K562 (cell line): ENCODE results near the gene EIF2S2. TPM values are rescaled to one million over a fixed set of nuclear protein-coding genes. Genes with fewer than 3 reads are reported as not detected.

Experiments used
- ATAC-seq: fragments of 200-7000 bp; cut with Tn5 transposase; 3 replicates; pipeline ENCODE4 v1.9.1; 2020; ENCODE audit warnings: moderate library complexity
- BruUV-seq: library from RNA; stranded (reverse); fragments of 400-500 nt; replicated peaks from 2 replicates; lab custom pipeline; 2021; lab: Mats Ljungman, UMichigan
- CTCF ChIA-PET: fragments of 300-600 bp; formaldehyde crosslinking; extraction: SDS; loops from one replicate; lab custom pipeline; 2021; ENCODE audit warnings: low intra/inter-chr PET ratio; lab: Yijun Ruan, JAX
- POLR2A ChIA-PET: fragments of 300-600, 350-650 bp; sonication (Branson Sonifier 250); formaldehyde crosslinking; extraction: SDS; loops from one replicate; lab custom pipeline; 2021; ENCODE audit warnings: antibody characterized with exemption, inconsistent platforms; lab: Yijun Ruan, JAX
- DNase-seq, 4 experiments: peaks; one replicate each; pipeline versions ENCODE4 v3.0.0 to v3.0.0-alpha.2; 2011 to 2018; ENCODE audit warnings: low spot score in 3 of 4, mixed read lengths in 3 of 4; ENCODE audit errors: extremely low read depth in 1 of 4
- FAIRE-seq: peaks from 2 replicates; lab custom pipeline; 2011; peaks lifted over from hg19 to GRCh38; lab: Jason Lieb, UNC
- H2AFZ ChIP-seq: 2 replicates; pipeline ENCODE4 v1.6.0; 2011; ENCODE audit warnings: low read depth, low read length, control low read depth, inconsistent platforms
- H3K27ac ChIP-seq: fragments of 200-600 bp; 3 replicates; pipeline ENCODE4 v1.8.0; 2011; ENCODE audit warnings: low read depth, mild to moderate bottlenecking, control low read depth, inconsistent platforms, low read length, moderate library complexity, mixed read lengths; ENCODE audit errors: extremely low read depth
- H3K27me3 ChIP-seq, 2 experiments: fragments of 300-600 bp in 1 of 2; 2 replicates in 1 of 2; 3 replicates in 1 of 2; pipeline versions ENCODE4 v1.6.0 to v1.8.0; 2011; ENCODE audit warnings: inconsistent platforms in 2 of 2, low read length in 2 of 2, mild to moderate bottlenecking in 1 of 2, mixed read lengths in 1 of 2, moderate library complexity in 1 of 2; ENCODE audit not compliant: control insufficient read depth in 2 of 2, insufficient read depth in 2 of 2
- H3K36me3 ChIP-seq: fragments of 300-600 bp; 3 replicates; pipeline ENCODE4 v1.8.0; 2011; ENCODE audit warnings: mild to moderate bottlenecking, low read length, inconsistent platforms; ENCODE audit not compliant: control insufficient read depth, insufficient read depth
- H3K4me1 ChIP-seq, 2 experiments: fragments of 200-600 bp in 1 of 2; replicated peaks in 1 of 2; 2 replicates in 1 of 2; 3 replicates in 1 of 2; pipeline versions ENCODE4 v1.5.1 to v1.8.0; 2011; ENCODE audit warnings: inconsistent platforms in 2 of 2, low read length in 2 of 2, mild to moderate bottlenecking in 1 of 2, mixed read lengths in 1 of 2, moderate library complexity in 1 of 2; ENCODE audit not compliant: control insufficient read depth in 2 of 2, insufficient read depth in 2 of 2
- H3K4me2 ChIP-seq: 2 replicates; pipeline ENCODE4 v1.6.1; 2011; ENCODE audit warnings: low read length, control low read depth, inconsistent platforms, mixed read lengths; ENCODE audit not compliant: insufficient read depth
- H3K4me3 ChIP-seq: fragments of 200-600 bp; sonication (generic), shearing (Covaris generic); 2 replicates; pipeline ENCODE4 v1.5.1; 2016; ENCODE audit warnings: control low read depth, inconsistent platforms
- H3K79me2 ChIP-seq: fragments of 200-600 bp; 3 replicates; pipeline ENCODE4 v1.8.0; 2011; ENCODE audit warnings: low read length, inconsistent platforms; ENCODE audit not compliant: control insufficient read depth, insufficient read depth
- H3K9ac ChIP-seq, 2 experiments: 2 replicates each; pipeline versions ENCODE4 v1.6.0 to v1.6.1; 2011; ENCODE audit warnings: low read depth in 2 of 2, low read length in 2 of 2, control low read depth in 1 of 2, inconsistent platforms in 1 of 2, mild to moderate bottlenecking in 1 of 2, mixed read lengths in 1 of 2; ENCODE audit not compliant: insufficient read depth in 1 of 2
- H3K9me1 ChIP-seq: one replicate; pipeline ENCODE4 v1.6.0; 2011; ENCODE audit warnings: inconsistent platforms, mild to moderate bottlenecking, low read length, moderate library complexity; ENCODE audit not compliant: control insufficient read depth, insufficient read depth
- H3K9me3 ChIP-seq: replicated peaks from 2 replicates; pipeline ENCODE4 v1.5.1; 2011; ENCODE audit warnings: low read depth, low read length, inconsistent platforms; ENCODE audit not compliant: control insufficient read depth, insufficient read depth
- H4K20me1 ChIP-seq: replicated peaks from 2 replicates; pipeline ENCODE4 v1.6.1; 2011; ENCODE audit warnings: low read length, inconsistent platforms, mixed read lengths; ENCODE audit not compliant: control insufficient read depth, insufficient read depth
- CBFA2T2 ChIP-seq: fragments of 450-650 bp; conservative IDR thresholded peaks from 2 replicates; pipeline ENCODE4 v1.6.1; 2017; ENCODE audit warnings: mild to moderate bottlenecking
- HMG20A ChIP-seq: fragments of 450-650 bp; formaldehyde crosslinking; conservative IDR thresholded peaks from 2 replicates; pipeline ENCODE4 v1.4.0; 2020; ENCODE audit warnings: mild to moderate bottlenecking, mixed read lengths
- HSF4 ChIP-seq: fragments of 250-450 bp; sonication (Bioruptor Pico); IDR thresholded peaks from 2 replicates; pipeline ENCODE4 v2.1.2; 2022; ENCODE audit warnings: mild to moderate bottlenecking, moderate library complexity, borderline replicate concordance
- OTX1 ChIP-seq: fragments of 450-650 bp; formaldehyde crosslinking; IDR thresholded peaks from 2 replicates; pipeline ENCODE4 v1.4.0; 2022; ENCODE audit warnings: mild to moderate bottlenecking
- POLR2AphosphoS5 ChIP-seq: IDR thresholded peaks from 2 replicates; pipeline ENCODE4 v1.6.1; 2011; ENCODE audit warnings: mild to moderate bottlenecking, low read depth, low read length, moderate library complexity; ENCODE audit not compliant: control insufficient read depth, insufficient read depth
- RHOXF2B ChIP-seq: fragments of 250-450 bp; sonication (Bioruptor Pico); conservative IDR thresholded peaks from 2 replicates; pipeline ENCODE4 v1.5.1; 2021
- SIRT6 ChIP-seq: IDR thresholded peaks from one replicate; pipeline ENCODE4 v1.6.1; 2012; ENCODE audit warnings: low read depth, mild to moderate bottlenecking, control low read depth, inconsistent platforms, low read length, moderate library complexity
- SP1 ChIP-seq: sonication (generic); formaldehyde crosslinking; IDR thresholded peaks from 2 replicates; pipeline ENCODE4 v1.8.1; 2022; ENCODE audit warnings: mild to moderate bottlenecking, missing genetic modification reagents
- SRSF7 ChIP-seq: fragments of 200-400 bp; formaldehyde crosslinking; optimal IDR thresholded peaks from 2 replicates; pipeline ENCODE3; 2017; ENCODE audit warnings: mild to moderate bottlenecking, low read depth, low read length
- STAG1 ChIP-seq: sonication (generic); formaldehyde crosslinking; IDR thresholded peaks from 2 replicates; pipeline ENCODE4 v1.5.0; 2020; ENCODE audit warnings: missing genetic modification reagents, borderline replicate concordance
- TAF9B ChIP-seq: fragments of 450-650 bp; IDR thresholded peaks from 2 replicates; pipeline ENCODE4 v1.6.1; 2018; ENCODE audit warnings: mild to moderate bottlenecking; ENCODE audit not compliant: partially characterized antibody
- TBP ChIP-seq: optimal IDR thresholded peaks from 2 replicates; pipeline ENCODE3; 2011; ENCODE audit warnings: low read depth, low read length, improper control_type of control experiment
- TRIM28 ChIP-seq: fragments of 450-650 bp; IDR thresholded peaks from 2 replicates; pipeline ENCODE4 v1.6.1; 2017
- TSC22D4 ChIP-seq: fragments of 450-650 bp; IDR thresholded peaks from 2 replicates; pipeline ENCODE4 v1.6.1; 2016; ENCODE audit warnings: missing genetic modification characterization, missing biosample characterization, control low read depth
- USF2 ChIP-seq: sonication (generic); formaldehyde crosslinking; IDR thresholded peaks from 2 replicates; pipeline ENCODE4 v1.5.0; 2020; ENCODE audit warnings: missing genetic modification reagents
- XRCC4 ChIP-seq: IDR thresholded peaks from one replicate; pipeline ENCODE4 v1.6.1; 2011; ENCODE audit not compliant: insufficient read depth, insufficient read length; ENCODE audit errors: extremely low read depth
- ZNF57 ChIP-seq: fragments of 450-650 bp; formaldehyde crosslinking; IDR thresholded peaks from 2 replicates; pipeline ENCODE4 v1.4.0; 2020; ENCODE audit warnings: mild to moderate bottlenecking, moderate library complexity
- ZNF589 ChIP-seq: fragments of 200-800 bp; sonication (Bioruptor generic); IDR thresholded peaks from 2 replicates; pipeline ENCODE4 v1.6.1; 2016; ENCODE audit warnings: low read depth, missing genetic modification characterization, missing compliant biosample characterization
- ZNF696 ChIP-seq: fragments of 250-450 bp; sonication (Bioruptor Pico); conservative IDR thresholded peaks from 2 replicates; pipeline ENCODE4 v1.4.0; 2020; ENCODE audit warnings: mild to moderate bottlenecking, moderate library complexity
- ZNF830 ChIP-seq: fragments of 250-450 bp; sonication (Bioruptor Pico); IDR thresholded peaks from 2 replicates; pipeline ENCODE4 v1.5.0; 2021; ENCODE audit warnings: mild to moderate bottlenecking
- WGBS: fragments of 100-300 bp; shearing (Covaris generic); methylation state at CpG from one replicate; pipeline ENCODE4 v1.1.6; 2016; ENCODE audit warnings: low coverage, mixed read lengths; ENCODE audit not compliant: insufficient coverage; ENCODE audit errors: missing lambda C conversion rate; 5-methylcytosine and 5-hydroxymethylcytosine counted together
- in situ Hi-C: fragments of 300-500 bp; cut with MboI; formaldehyde crosslinking; loops from 4 replicates; pipeline ENCODE4 v1.15.0; 2018; ENCODE audit warnings: inconsistent platforms, mixed read lengths
- intact Hi-C: fragments of 100-400 bp; cut with micrococcal nuclease; formaldehyde crosslinking; loops from 2 replicates; pipeline ENCODE4 v1.14.2; 2022
- polyA plus RNA-seq, 8 experiments: library from polyadenylated mRNA; depleted of rRNA in 4 of 8; stranded (reverse) in 5 of 8; unstranded in 3 of 8; fragments of >200 nt; fragmentation: Nextera tagmentation in 2 of 8; fragmentation: Illumina TruSeq in 1 of 8; extraction: Ambion mirVana in 2 of 8; extraction: Trizol in 1 of 8; gene quantifications; 2 replicates each; pipeline versions ENCODE4 v1.2.1 to v1.2.3, GENCODE V29; 2011 to 2014; ENCODE audit warnings: inconsistent platforms in 1 of 8, missing spikeins in 1 of 8
- total RNA-seq, 7 experiments: library from RNA; depleted of rRNA in 6 of 7; stranded (reverse); fragments of >200 nt in 6 of 7; fragmentation: Illumina TruSeq in 2 of 7; extraction: Trizol in 2 of 7; gene quantifications; 2 replicates each; pipeline versions ENCODE4 v1.2.1 to v1.2.3, GENCODE V29; 2011 to 2021; ENCODE audit warnings: low replicate concordance in 1 of 7

The EIF2S2 gene
- total and polyA plus RNA-seq, 9 of the 15 experiments (the other 6 are each of a cell fraction or from before 2014, with no cell fraction given): 79.7 to 220 (median 154) TPM

GRCh38 chr20:34070859-34071258, 41.2 kb downstream of the EIF2S2 start:
- ATAC-seq (no peak), FAIRE-seq (no peak), DNase-seq (no peak)
- Histone ChIP-seq H2AFZ (no peak overlapping the region), H3K27me3 (no peaks in the 10 kb centered on the region), H3K9me1 (peaks cover 7% of the 10 kb centered on the region), H3K9me3 (no peaks in the 10 kb centered on the region), H3K36me3 (peaks cover 52% of the 10 kb centered on the region; the same call in 2 of the 3 replicates), H4K20me1 (peaks cover 18% of the 10 kb centered on the region), H3K27ac (no peak overlapping the region), H3K4me1 (peaks cover 0 to 8% of the 10 kb centered on the region in 2 experiments; a peak in 2 of 5 replicates), H3K9ac (no peak overlapping the region), H3K4me3 (no peak overlapping the region), H3K4me2 (no peak overlapping the region), H3K79me2 (peaks cover 24% of the 10 kb centered on the region)
- ChIA-PET CTCF (interaction anchor here (1.0 to 3.0 kb wide), 3 partner anchors 123 to 157 kb away, joined by 4 to 15 read pairs (median 9); no protein-coding TSS in a partner anchor), POLR2A (no interaction called here)
- 86% methylated on average over 8 of the region's 8 CpGs for WGBS
- TF ChIP-seq TRIM28 (no peak), SRSF7 (no peak), ZNF830 (no peak), CBFA2T2 (no peak), ZNF589 (CRISPR knock-in tag) (no peak), POLR2AphosphoS5 (no peak), HSF4 (no peak), RHOXF2B (CRISPR knock-in tag) (no peak), SIRT6 (no peak), USF2 (CRISPR knock-in tag) (no peak), ZNF696 (CRISPR knock-in tag) (no peak), HMG20A (CRISPR knock-in tag) (no peak), TSC22D4 (tag) (no peak), SP1 (CRISPR knock-in tag) (no peak), XRCC4 (no peak), STAG1 (CRISPR knock-in tag) (no peak), TBP (no peak), TAF9B (no peak), ZNF57 (CRISPR knock-in tag) (no peak), OTX1 (CRISPR knock-in tag) (no peak)
- intact Hi-C loops: loop anchor here (5.0 kb wide), 1 partner anchor 209 kb away; no protein-coding TSS in a partner anchor
- BruUV-seq: no TSS peak
- in situ Hi-C loops: loop anchor here (10.0 kb wide), 1 partner anchor 146 kb away; no protein-coding TSS in a partner anchor
